Spinal cord (tissue), 10 donors: ENCODE data around the gene HPSE2. TPM values are rescaled to one million over a fixed set of nuclear protein-coding genes. Genes with fewer than 3 reads are reported as not detected.

Experiments used
- DNase-seq, 6 donors: peaks; one replicate each; pipeline versions ENCODE4 v3.0.0 to v3.0.0-alpha.2; 2013 to 2015; ENCODE audit warnings: low spot score in 6 of 6, low read depth in 4 of 6
- H3K27ac ChIP-seq: one replicate; pipeline ENCODE4 v1.5.1; 2013; ENCODE audit warnings: low read depth, low read length, control low read depth
- H3K27me3 ChIP-seq: one replicate; pipeline ENCODE4 v1.6.1; 2013; ENCODE audit warnings: low read length; ENCODE audit not compliant: control insufficient read depth, insufficient read depth
- H3K36me3 ChIP-seq: one replicate; pipeline ENCODE4 v1.6.1; 2013; ENCODE audit warnings: low read length; ENCODE audit not compliant: control insufficient read depth, insufficient read depth
- H3K4me1 ChIP-seq: one replicate; pipeline ENCODE4 v1.6.1; 2013; ENCODE audit warnings: low read length; ENCODE audit not compliant: control insufficient read depth, insufficient read depth
- H3K4me3 ChIP-seq: one replicate; pipeline ENCODE4 v1.5.1; 2013; ENCODE audit warnings: low read depth, low read length, control low read depth
- H3K9me3 ChIP-seq: one replicate; pipeline ENCODE4 v1.6.1; 2013; ENCODE audit warnings: low read length; ENCODE audit not compliant: control insufficient read depth, insufficient read depth
- WGBS: methylation state at CpG from one replicate; pipeline ENCODE4 v1.1.5; 2013; ENCODE audit warnings: missing lambda C conversion rate; ENCODE audit not compliant: insufficient coverage; 5-methylcytosine and 5-hydroxymethylcytosine counted together
- polyA plus RNA-seq, 2 donors: library from polyadenylated mRNA; unstranded; fragments of 120-200 nt; gene quantifications; one replicate each; pipeline ENCODE4 v1.2.1, GENCODE V29; 2013; ENCODE audit not compliant: insufficient read length in 2 of 2
- total RNA-seq, 2 donors: library from RNA; depleted of rRNA in 1 of 2; stranded (reverse); fragments of 120-200 nt in 1 of 2; fragments of >200 nt in 1 of 2; gene quantifications; one replicate each; pipeline versions ENCODE4 v1.2.3 to v1.2.4, GENCODE V29; 2013 to 2014
- donor health status: healthy.

HPSE2 gene
- total and polyA plus RNA-seq, 4 donors: 0.28 to 1.1 (median 0.93) TPM

DNA sequence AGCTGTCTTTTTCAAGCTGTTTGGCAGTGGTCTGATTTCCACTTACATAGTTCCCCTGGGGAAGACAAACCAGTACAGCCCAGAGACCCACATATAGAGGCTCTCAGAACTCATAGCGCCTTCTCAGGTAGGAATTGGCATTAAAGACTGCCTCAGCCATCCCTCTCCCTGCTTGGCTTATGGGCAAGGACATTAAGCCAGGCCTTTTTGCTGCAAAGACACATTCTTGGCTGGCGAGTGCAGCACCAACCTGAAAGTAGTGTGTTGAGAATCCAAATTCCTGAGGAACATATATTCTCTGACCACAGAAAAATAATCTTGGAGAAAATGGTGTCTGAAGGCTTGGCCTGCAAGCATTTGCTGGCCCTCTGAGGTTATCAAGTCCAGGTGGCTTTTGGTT lies 749.7 kb downstream of the HPSE2 start:
- Histone ChIP-seq H3K4me3 (no peak overlapping the region), H3K36me3 (no peaks in the 10 kb centered on the region), H3K9me3 (no peaks in the 10 kb centered on the region), H3K27me3 (no peaks in the 10 kb centered on the region), H3K4me1 (no peaks in the 10 kb centered on the region), H3K27ac (no peak overlapping the region)
- WGBS: 89% methylated on average over 1 of the region's 2 CpGs
- DNase-seq: no peak

DNA sequence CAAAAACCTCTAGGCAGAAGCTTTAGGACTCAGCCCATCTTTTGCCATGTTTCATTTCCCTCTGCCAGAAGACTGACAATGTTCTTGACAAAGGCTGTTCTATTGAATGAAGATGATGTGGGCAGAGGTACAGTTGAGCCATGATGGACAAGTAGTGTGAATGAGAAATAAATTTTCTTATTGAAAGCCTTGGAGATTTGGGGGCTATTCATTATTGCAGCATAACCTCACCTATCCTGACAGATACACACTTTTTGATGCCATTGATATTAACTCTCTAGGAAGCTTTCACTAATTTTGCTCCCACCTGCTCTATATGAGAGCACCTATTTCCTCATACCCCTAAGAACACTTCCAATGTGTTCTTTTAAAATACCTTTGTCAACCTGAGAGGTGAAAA lies 752.0 kb downstream of the HPSE2 start:
- Histone ChIP-seq H3K36me3 (no peaks in the 10 kb centered on the region), H3K27me3 (no peaks in the 10 kb centered on the region), H3K9me3 (no peaks in the 10 kb centered on the region), H3K4me3 (no peak overlapping the region), H3K27ac (no peak overlapping the region), H3K4me1 (no peaks in the 10 kb centered on the region)
- no peak for DNase-seq

DNA sequence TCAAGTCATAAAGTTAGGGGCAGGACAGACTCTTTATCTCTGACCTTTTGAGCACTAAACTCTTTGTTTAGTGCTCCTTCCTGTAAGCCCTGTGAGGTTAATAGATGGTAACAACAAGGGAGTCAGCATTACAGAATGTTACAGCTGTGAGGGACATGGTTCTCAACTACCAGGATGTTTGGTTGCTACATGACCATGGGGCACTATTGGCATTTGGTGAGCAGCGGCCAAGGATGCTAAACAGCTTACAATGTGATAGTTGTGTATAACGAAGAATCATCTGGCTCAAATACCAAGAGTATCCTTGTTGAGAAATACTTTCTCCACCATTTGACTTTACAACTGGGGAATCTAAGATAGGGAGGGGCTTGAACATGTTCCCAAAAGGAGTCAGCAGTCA lies 753.6 kb downstream of the HPSE2 start:
- no CpG with 5 or more reads among the region's 2 CpGs for WGBS
- no peak for DNase-seq
- Histone ChIP-seq H3K9me3 (no peaks in the 10 kb centered on the region), H3K27me3 (no peaks in the 10 kb centered on the region), H3K36me3 (no peaks in the 10 kb centered on the region), H3K4me1 (no peaks in the 10 kb centered on the region), H3K27ac (no peak overlapping the region), H3K4me3 (no peak overlapping the region)

DNA sequence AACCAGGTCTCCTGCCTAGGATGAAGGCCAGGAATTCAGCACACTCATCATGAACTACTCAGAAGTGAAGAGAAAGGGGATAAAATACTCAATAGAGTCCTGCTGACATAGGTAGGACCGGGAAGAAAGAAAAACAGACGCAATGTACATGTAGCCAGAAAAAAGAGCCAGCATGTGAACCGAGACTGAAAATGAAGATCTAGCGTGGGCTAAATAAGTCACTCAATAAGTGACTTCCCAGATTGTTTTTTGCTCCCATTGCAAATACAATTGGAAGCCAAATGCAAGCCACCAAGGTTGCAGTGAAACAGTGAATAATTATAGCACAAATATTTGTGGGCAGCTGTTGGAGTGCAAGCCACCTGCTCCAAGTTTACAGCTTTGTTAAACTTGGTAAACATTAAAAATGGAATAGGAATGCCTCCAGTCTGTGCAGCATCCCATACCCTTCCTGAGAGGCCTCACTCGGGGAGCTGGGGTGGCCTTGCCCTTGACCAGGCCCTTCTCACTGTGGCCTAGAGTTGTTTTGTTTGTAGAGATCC lies 754.2 kb downstream of the HPSE2 start:
- H3K27me3 ChIP-seq: no peaks in the 10 kb centered on the region

DNA sequence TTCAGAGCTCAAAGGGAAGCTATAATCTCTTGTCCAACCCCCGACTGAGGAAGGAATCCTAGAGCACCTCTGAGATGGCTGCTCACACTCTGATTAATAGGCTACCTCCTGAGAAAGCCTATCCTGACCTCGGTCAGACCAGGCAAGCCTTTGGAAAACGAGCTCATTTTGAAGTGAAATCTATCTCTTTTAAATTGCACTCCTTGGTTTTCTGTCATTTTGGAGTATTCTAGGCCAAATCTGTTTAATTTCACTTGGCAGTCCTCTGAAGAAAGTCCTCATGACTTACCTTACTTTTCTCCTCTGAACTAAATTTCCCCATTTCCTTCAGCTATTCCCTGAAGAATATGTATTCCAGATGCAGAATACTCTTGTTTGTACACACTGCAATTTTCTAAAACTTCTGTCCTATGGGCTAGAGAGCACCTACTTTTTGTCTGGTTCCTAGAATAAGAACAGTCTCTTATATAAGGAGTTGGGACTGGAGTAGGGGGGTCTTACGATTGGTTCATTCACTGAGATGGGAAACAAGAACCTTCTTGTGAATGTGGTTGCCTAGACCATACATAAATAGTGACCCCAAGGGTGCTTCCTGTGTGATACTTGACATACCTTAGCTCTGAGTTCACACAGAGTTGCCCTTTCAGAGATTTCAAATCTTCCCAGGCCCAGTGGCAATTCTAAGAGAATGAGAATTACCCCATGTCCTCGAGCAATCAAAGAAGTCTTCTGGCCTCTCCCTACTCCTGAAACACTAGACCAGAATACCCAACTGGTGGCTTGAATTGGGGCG lies 757.0 kb downstream of the HPSE2 start:
- Histone ChIP-seq H3K9me3 (no peaks in the 10 kb centered on the region), H3K36me3 (no peaks in the 10 kb centered on the region), H3K4me1 (no peaks in the 10 kb centered on the region), H3K27me3 (no peaks in the 10 kb centered on the region), H3K27ac (no peak overlapping the region), H3K4me3 (no peak overlapping the region)
- WGBS: 76% methylated on average over 5 of the region's 6 CpGs
- no peak for DNase-seq

More for the DNA sequence above, 754.2 kb downstream of the HPSE2 start:
- Histone ChIP-seq H3K27ac (no peak overlapping the region), H3K36me3 (no peaks in the 10 kb centered on the region), H3K9me3 (no peaks in the 10 kb centered on the region), H3K4me3 (no peak overlapping the region), H3K4me1 (no peaks in the 10 kb centered on the region)
- no peak for DNase-seq
- 89% methylated on average over 3 of the region's 5 CpGs for WGBS

DNA sequence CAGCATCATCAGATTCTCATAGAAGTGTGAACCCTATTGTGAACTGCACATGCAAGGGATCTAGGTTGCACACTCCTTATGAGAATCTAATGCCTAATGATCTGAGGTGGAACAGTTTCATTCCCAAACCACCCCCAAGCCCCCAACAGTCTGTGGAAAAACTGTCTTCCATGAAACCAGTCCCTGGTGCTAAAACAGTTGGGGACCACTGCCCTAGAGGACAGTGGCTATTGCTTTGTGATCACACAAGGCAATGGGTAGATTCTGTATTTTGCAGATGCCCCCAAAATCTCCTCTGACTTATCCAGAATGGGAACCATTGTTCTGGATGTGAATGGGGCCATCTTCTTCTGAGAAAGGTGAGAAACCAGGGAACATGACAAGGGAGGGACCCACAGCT lies 757.8 kb downstream of the HPSE2 start:
- H3K4me3 ChIP-seq: no peak overlapping the region
- no peaks in the 10 kb centered on the region for H3K36me3 ChIP-seq
- H3K4me1 ChIP-seq: no peaks in the 10 kb centered on the region
- H3K27me3 ChIP-seq: no peaks in the 10 kb centered on the region
- H3K9me3 ChIP-seq: no peaks in the 10 kb centered on the region
- H3K27ac ChIP-seq: no peak overlapping the region
- no peak for DNase-seq

DNA sequence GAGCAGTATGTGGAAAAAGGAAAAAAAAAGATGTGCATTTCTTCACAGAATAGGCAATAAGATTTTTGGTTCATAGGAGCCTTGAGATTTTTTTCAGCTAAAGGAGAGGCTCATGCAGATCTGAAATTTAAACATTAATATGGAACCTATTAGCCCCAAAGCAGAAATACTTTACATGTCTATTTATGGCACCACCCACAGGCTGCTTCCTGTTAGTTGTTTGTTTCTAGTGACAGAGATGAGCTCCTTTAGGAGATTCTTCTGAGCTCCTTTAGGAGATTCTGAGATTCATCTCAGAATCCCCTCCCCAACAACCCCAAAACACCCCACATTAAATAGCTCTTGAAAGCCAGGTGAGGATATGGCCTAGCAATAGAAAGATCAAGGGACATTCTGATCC lies 761.0 kb downstream of the HPSE2 start:
- no peak for DNase-seq

DNA sequence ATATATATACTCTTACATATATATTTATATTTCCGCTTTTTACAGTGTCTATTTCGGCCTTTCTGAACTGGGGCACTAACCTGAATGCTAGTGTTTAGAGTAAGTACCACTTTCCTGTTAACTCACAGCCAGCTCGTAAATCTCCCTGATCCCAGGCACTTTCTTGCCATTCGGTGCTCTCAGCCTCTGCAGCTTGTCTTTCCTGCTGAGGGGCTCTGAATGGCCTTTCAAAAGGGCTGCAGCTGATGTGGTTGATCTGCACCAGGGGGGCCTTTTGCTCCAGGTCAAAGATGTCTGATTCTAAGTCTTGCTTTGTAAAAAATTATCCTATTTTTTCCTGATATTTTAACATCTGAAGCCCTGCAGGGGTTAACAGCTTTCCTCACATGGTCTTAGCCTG lies 763.5 kb downstream of the HPSE2 start:
- no peaks in the 10 kb centered on the region for H3K36me3 ChIP-seq
- WGBS: no CpG with 5 or more reads among the region's 4 CpGs

More for the DNA sequence above, 761.0 kb downstream of the HPSE2 start:
- Histone ChIP-seq H3K9me3 (no peaks in the 10 kb centered on the region), H3K4me1 (no peaks in the 10 kb centered on the region), H3K27ac (no peak overlapping the region), H3K4me3 (no peak overlapping the region), H3K36me3 (no peaks in the 10 kb centered on the region), H3K27me3 (peaks cover 5% of the 10 kb centered on the region)

DNA sequence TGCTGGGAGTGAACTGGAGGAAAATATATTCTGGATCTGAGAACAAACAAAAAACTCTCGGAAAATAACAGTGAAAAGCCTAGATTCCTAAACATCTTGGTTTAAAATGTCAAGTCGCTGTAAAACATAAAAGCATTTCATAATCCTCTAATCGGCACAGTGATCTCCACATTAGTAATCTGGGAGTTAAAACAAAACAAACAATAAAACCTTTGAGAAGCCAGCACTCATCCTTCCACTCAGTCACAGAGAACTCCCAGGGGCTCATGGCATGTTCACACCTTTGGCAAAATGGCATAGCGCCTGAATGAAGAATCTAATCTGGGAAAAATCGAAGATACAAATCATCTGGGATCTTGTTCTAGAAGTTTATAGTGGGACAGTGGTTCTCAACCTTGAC lies 764.8 kb downstream of the HPSE2 start:
- Histone ChIP-seq H3K27me3 (peaks cover 10% of the 10 kb centered on the region), H3K4me1 (peaks cover 11% of the 10 kb centered on the region), H3K27ac (no peak overlapping the region), H3K36me3 (no peaks in the 10 kb centered on the region), H3K9me3 (no peaks in the 10 kb centered on the region), H3K4me3 (no peak overlapping the region)
- DNase-seq: no peak
- WGBS: 93% methylated on average over 2 of the region's 5 CpGs

More for the DNA sequence above, 763.5 kb downstream of the HPSE2 start:
- peak in 1 of 6 donors; percentile 58 for DNase-seq
- Histone ChIP-seq H3K27ac (no peak overlapping the region), H3K27me3 (peaks cover 10% of the 10 kb centered on the region), H3K4me1 (peaks cover 11% of the 10 kb centered on the region), H3K9me3 (no peaks in the 10 kb centered on the region), H3K4me3 (no peak overlapping the region)
